ENCODE measurements around the gene THSD4.

- TF ChIP-seq, protein P1, sequence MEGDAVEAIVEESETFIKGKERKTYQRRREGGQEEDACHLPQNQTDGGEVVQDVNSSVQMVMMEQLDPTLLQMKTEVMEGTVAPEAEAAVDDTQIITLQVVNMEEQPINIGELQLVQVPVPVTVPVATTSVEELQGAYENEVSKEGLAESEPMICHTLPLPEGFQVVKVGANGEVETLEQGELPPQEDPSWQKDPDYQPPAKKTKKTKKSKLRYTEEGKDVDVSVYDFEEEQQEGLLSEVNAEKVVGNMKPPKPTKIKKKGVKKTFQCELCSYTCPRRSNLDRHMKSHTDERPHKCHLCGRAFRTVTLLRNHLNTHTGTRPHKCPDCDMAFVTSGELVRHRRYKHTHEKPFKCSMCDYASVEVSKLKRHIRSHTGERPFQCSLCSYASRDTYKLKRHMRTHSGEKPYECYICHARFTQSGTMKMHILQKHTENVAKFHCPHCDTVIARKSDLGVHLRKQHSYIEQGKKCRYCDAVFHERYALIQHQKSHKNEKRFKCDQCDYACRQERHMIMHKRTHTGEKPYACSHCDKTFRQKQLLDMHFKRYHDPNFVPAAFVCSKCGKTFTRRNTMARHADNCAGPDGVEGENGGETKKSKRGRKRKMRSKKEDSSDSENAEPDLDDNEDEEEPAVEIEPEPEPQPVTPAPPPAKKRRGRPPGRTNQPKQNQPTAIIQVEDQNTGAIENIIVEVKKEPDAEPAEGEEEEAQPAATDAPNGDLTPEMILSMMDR (IDR thresholded peaks at IDR 0.05) = no peak
- no peak for TF ChIP-seq POLR2AphosphoS5 (IDR thresholded peaks at IDR 0.05; ENCODE audit: low read depth, low read length)
- TF ChIP-seq SIN3A (IDR thresholded peaks at IDR 0.05; ENCODE audit: borderline replicate concordance, insufficient read depth, low read depth, low read length) = no peak
These were observed 642.7 kb downstream of the THSD4 start for GRCh38 chr15:71757741-71758530.
